Fibroblast of lung (primary cell): ENCODE data around the gene SLC5A4.

Experiments used
- CTCF ChIP-seq, 2 donors: IDR thresholded peaks in 1 of 2; conservative IDR thresholded peaks in 1 of 2; 1 replicate in 1 of 2; 2 replicates in 1 of 2; pipeline ENCODE4 v1.5.1; 2011 to 2012; ENCODE audit warnings: low read length in 2 of 2, control low read depth in 1 of 2, inconsistent platforms in 1 of 2, low read depth in 1 of 2, mild to moderate bottlenecking in 1 of 2
- EZH2 ChIP-seq: IDR thresholded peaks from 2 replicates; pipeline ENCODE4 v1.5.1; 2012; ENCODE audit warnings: low read length, control low read depth, mild to moderate bottlenecking; ENCODE audit errors: missing control alignments

- TF ChIP-seq EZH2 (no peak), CTCF (conservative IDR thresholded peaks at IDR 0.05 in 1 of 2, IDR thresholded peaks at IDR 0.05 in 1 of 2; ENCODE audit: low read depth in 1 of 2, low read length in 2 of 2) (no peak)
These were observed 32.2 kb downstream of the SLC5A4 start for GRCh38 chr22:32222991-32223390.
